Esophagus muscularis mucosa (tissue), 4 donors: Measurements from ENCODE around the gene BCL2L13. TPM values are rescaled to one million over a fixed set of nuclear protein-coding genes. Genes with fewer than 3 reads are reported as not detected.

Source experiments
- DNase-seq: peaks from one replicate; pipeline ENCODE4 v3.0.0-alpha.2; 2017; ENCODE audit errors: extremely low spot score
- H3K27ac ChIP-seq, 4 donors: fragments of 200-600 bp; sonication (generic); replicated peaks in 1 of 4; 1 replicate in 3 of 4; 2 replicates in 1 of 4; pipeline ENCODE4 v1.5.1; 2016 to 2019; ENCODE audit warnings: mild to moderate bottlenecking in 1 of 4
- H3K27me3 ChIP-seq, 4 donors: fragments of 200-600 bp; sonication (generic); one replicate each; pipeline versions ENCODE4 v1.5.1 to v1.6.0; 2016 to 2019
- H3K36me3 ChIP-seq, 4 donors: fragments of 200-600 bp; sonication (generic); one replicate each; pipeline ENCODE4 v1.5.1; 2016 to 2019
- H3K4me1 ChIP-seq, 4 donors: fragments of 200-600 bp; sonication (generic); one replicate each; pipeline ENCODE4 v1.5.1; 2016 to 2019
- H3K4me3 ChIP-seq, 4 donors: fragments of 200-600 bp; sonication (generic); 1 replicate in 2 of 4; 2 replicates in 2 of 4; pipeline ENCODE4 v1.5.1; 2016 to 2019; ENCODE audit warnings: mild to moderate bottlenecking in 4 of 4, moderate library complexity in 1 of 4
- H3K9me3 ChIP-seq, 4 donors: fragments of 200-600 bp; sonication (generic); 1 replicate in 3 of 4; 2 replicates in 1 of 4; pipeline ENCODE4 v1.5.1; 2016 to 2019
- CTCF ChIP-seq, 3 experiments: fragments of 200-600 bp in 2 of 3; fragments of 450-650 bp in 1 of 3; sonication (generic) in 2 of 3; IDR thresholded peaks; one replicate each; pipeline ENCODE4 v1.5.1; 2017 to 2019; ENCODE audit warnings: antibody characterized with exemption in 3 of 3, mild to moderate bottlenecking in 2 of 3, moderate library complexity in 1 of 3
- EP300 ChIP-seq: sonication (generic); formaldehyde crosslinking; IDR thresholded peaks from one replicate; pipeline ENCODE4 v1.6.1; 2017; ENCODE audit warnings: antibody characterized with exemption
- POLR2A ChIP-seq: fragments of 450-650 bp; IDR thresholded peaks from one replicate; pipeline ENCODE4 v1.6.1; 2017; ENCODE audit warnings: antibody characterized with exemption, moderate library complexity, mild to moderate bottlenecking, low read depth
- POLR2AphosphoS5 ChIP-seq, 2 donors: sonication (generic); formaldehyde crosslinking; IDR thresholded peaks; one replicate each; pipeline ENCODE4 v1.6.1; 2017; ENCODE audit warnings: antibody characterized with exemption in 2 of 2
- WGBS: methylation state at CpG from one replicate; pipeline ENCODE4 v1.1.5; 2018; 5-methylcytosine and 5-hydroxymethylcytosine counted together
- intact Hi-C: fragments of 100-400 bp; cut with DNase I; formaldehyde crosslinking; loops from one replicate; pipeline ENCODE4 v1.15.1; 2023
- total RNA-seq, 4 donors: library from RNA; depleted of rRNA; stranded (reverse); fragments of >200 nt; gene quantifications; one replicate each; pipeline versions ENCODE4 v1.1.0 to v1.2.1, GENCODE V29; 2016

BCL2L13 gene
- total RNA-seq, 4 donors from 2014 or later, result 102 to 199 (median 133) TPM

GRCh38 chr22:17719911-17720310 is 81.4 kb downstream of the BCL2L13 start:
- H3K36me3 ChIP-seq, result peaks cover 0 to 4% (median 0%) of the 10 kb centered on the region in 4 donors
- H3K4me3 ChIP-seq, result no peak overlapping the region
- H3K27me3 ChIP-seq, result no peaks in the 10 kb centered on the region
- WGBS, result 94% methylated on average over 5 of the region's 5 CpGs
- TF ChIP-seq POLR2AphosphoS5 (IDR thresholded peaks at IDR 0.05) (no peak), CTCF (IDR thresholded peaks at IDR 0.05) (no peak), EP300 (no peak), POLR2A (no peak)
- intact Hi-C loops, result loop anchor here (10.0 kb wide), 1 partner anchor 155 kb away; the partner anchor contains the start of gene SLC25A18
- no peak overlapping the region for H3K27ac ChIP-seq
- peaks cover 16 to 60% (median 42%) of the 10 kb centered on the region in 4 donors for H3K4me1 ChIP-seq
- DNase-seq, result peak; percentile 8
- H3K9me3 ChIP-seq, result no peaks in the 10 kb centered on the region

GRCh38 chr22:17724241-17724640 is 85.7 kb downstream of the BCL2L13 start:
- no peak overlapping the region for H3K4me3 ChIP-seq
- H3K9me3 ChIP-seq, result no peaks in the 10 kb centered on the region
- H3K36me3 ChIP-seq, result peaks cover 12 to 28% (median 21%) of the 10 kb centered on the region in 4 donors
- intact Hi-C loops, result no loop called here
- DNase-seq, result no peak
- no peaks in the 10 kb centered on the region for H3K27me3 ChIP-seq
- no peak for TF ChIP-seq CTCF (IDR thresholded peaks at IDR 0.05)
- TF ChIP-seq POLR2A, result no peak
- no peak for TF ChIP-seq POLR2AphosphoS5 (IDR thresholded peaks at IDR 0.05)
- no peak for TF ChIP-seq EP300
- 87% methylated on average over 5 of the region's 5 CpGs for WGBS
- peak overlapping the region; percentile 69 to 82 (median 74) for H3K27ac ChIP-seq
- H3K4me1 ChIP-seq, result peaks cover 42 to 62% (median 47%) of the 10 kb centered on the region in 4 donors

GRCh38 chr22:17724678-17725499 is 86.3 kb downstream of the BCL2L13 start:
- Histone ChIP-seq H3K4me3 (no peak overlapping the region), H3K36me3 (peaks cover 18 to 35% (median 27%) of the 10 kb centered on the region in 4 donors), H3K4me1 (peaks cover 42 to 62% (median 47%) of the 10 kb centered on the region in 4 donors), H3K27me3 (no peaks in the 10 kb centered on the region), H3K9me3 (no peaks in the 10 kb centered on the region), H3K27ac (peak overlapping the region; percentile 69 to 82 (median 74))
- TF ChIP-seq POLR2A, result no peak
- no peak for TF ChIP-seq CTCF (IDR thresholded peaks at IDR 0.05)
- no peak for TF ChIP-seq POLR2AphosphoS5 (IDR thresholded peaks at IDR 0.05)
- TF ChIP-seq EP300, result no peak
- intact Hi-C loops, result no loop called here
- 60% methylated on average over 8 of the region's 8 CpGs for WGBS
- DNase-seq, result no peak

- Histone ChIP-seq H3K4me3 (no peak overlapping the region), H3K9me3 (no peaks in the 10 kb centered on the region), H3K27me3 (no peaks in the 10 kb centered on the region), H3K27ac (peak overlapping the region; percentile 69 to 82 (median 74)), H3K4me1 (peaks cover 42 to 62% (median 47%) of the 10 kb centered on the region in 4 donors), H3K36me3 (peaks cover 24 to 41% (median 33%) of the 10 kb centered on the region in 4 donors)
- no peak for DNase-seq
- TF ChIP-seq POLR2AphosphoS5 (IDR thresholded peaks at IDR 0.05) (no peak), EP300 (no peak), CTCF (IDR thresholded peaks at IDR 0.05) (no peak), POLR2A (no peak)
- intact Hi-C loops, result no loop called here
Measured at GRCh38 chr22:17725500-17725796, 86.9 kb downstream of the BCL2L13 start.
